Measurements from ENCODE around the gene ASB9. TPM values are rescaled to one million over a fixed set of nuclear protein-coding genes. Genes with fewer than 3 reads are reported as not detected.
"Not testable (repeated sequence)": the region's sequence is repeated elsewhere in the genome, so short reads cannot be mapped to it uniquely, and the experiment has no call there.

The ASB9 gene
- total and polyA plus RNA-seq, 10 donors, result 5.4 to 23.0 (median 15.2) TPM

- H3K27ac ChIP-seq, result peak overlapping the region in 2 of 8 donors; percentile 27 to 54
These were observed 41.2 kb upstream of the ASB9 start for GRCh38 chrX:15311119-15311518.

GRCh38 chrX:15310117-15310516 is 40.2 kb upstream of the ASB9 start:
- intact Hi-C loops (cut with DNase I; ENCODE audit: low total_unique reads), result no loop called here
- peaks cover 0 to 6% (median 0%) of the 10 kb centered on the region in 7 donors for H3K27me3 ChIP-seq (replicated peaks in 1 of 7)
- H3K36me3 ChIP-seq, result no peaks in the 10 kb centered on the region
- peak overlapping the region in 4 of 8 donors; percentile 21 to 54 (median 39) for H3K27ac ChIP-seq
- no peaks in the 10 kb centered on the region for H3K9me3 ChIP-seq
- 33 to 48% (median 46%) methylated on average over 3 of the region's 3 CpGs for WGBS, 5 donors
- H3K4me3 ChIP-seq, result no peak overlapping the region
- no peak for TF ChIP-seq POLR2A (IDR thresholded peaks at IDR 0.05)
- TF ChIP-seq POLR2AphosphoS5 (IDR thresholded peaks at IDR 0.05), result no peak
- TF ChIP-seq CTCF (IDR thresholded peaks at IDR 0.05 in 8 of 11, conservative IDR thresholded peaks at IDR 0.05 in 3 of 11), result no peak
- no peak for DNase-seq
- no peaks in the 10 kb centered on the region for H3K4me1 ChIP-seq

More at GRCh38 chrX:15311119-15311518, 41.2 kb upstream of the ASB9 start:
- no peak for DNase-seq
- Histone ChIP-seq H3K9me3 (no peaks in the 10 kb centered on the region), H3K27me3 (replicated peaks in 1 of 7) (peaks cover 0 to 6% (median 0%) of the 10 kb centered on the region in 7 donors), H3K36me3 (no peaks in the 10 kb centered on the region), H3K4me1 (no peaks in the 10 kb centered on the region), H3K4me3 (no peak overlapping the region)
- 68 to 89% (median 74%) methylated on average over 3 of the region's 3 CpGs for WGBS, 5 donors
- intact Hi-C loops (cut with DNase I; ENCODE audit: low total_unique reads), result no loop called here
- TF ChIP-seq CTCF (IDR thresholded peaks at IDR 0.05 in 8 of 11, conservative IDR thresholded peaks at IDR 0.05 in 3 of 11), result no peak
- no peak for TF ChIP-seq POLR2AphosphoS5 (IDR thresholded peaks at IDR 0.05)
- TF ChIP-seq POLR2A (IDR thresholded peaks at IDR 0.05), result no peak

- H3K27me3 ChIP-seq (replicated peaks in 1 of 7); DNase-seq; H3K9me3 ChIP-seq; H3K4me3 ChIP-seq; H3K36me3 ChIP-seq; H3K27ac ChIP-seq; intact Hi-C loops (cut with DNase I; ENCODE audit: low total_unique reads); H3K4me1 ChIP-seq: not testable (repeated sequence)
- WGBS, 5 donors, result 71 to 100% (median 88%) methylated on average over 3 of the region's 3 CpGs
These were observed 36.0 kb upstream of the ASB9 start for GRCh38 chrX:15305899-15306298.

GRCh38 chrX:15301924-15302323 is 32.0 kb upstream of the ASB9 start:
- WGBS, 5 donors, result 23 to 43% (median 37%) methylated on average over 2 to 4 of the region's 4 CpGs
- no peak overlapping the region for H3K4me3 ChIP-seq
- TF ChIP-seq CTCF (IDR thresholded peaks at IDR 0.05 in 8 of 11, conservative IDR thresholded peaks at IDR 0.05 in 3 of 11) (no peak), POLR2A (IDR thresholded peaks at IDR 0.05) (no peak), POLR2AphosphoS5 (IDR thresholded peaks at IDR 0.05) (no peak)
- H3K4me1 ChIP-seq, result peaks cover 0 to 3% (median 0%) of the 10 kb centered on the region in 6 donors
- no peaks in the 10 kb centered on the region for H3K9me3 ChIP-seq
- DNase-seq, result no peak
- H3K36me3 ChIP-seq, result no peaks in the 10 kb centered on the region
- no peaks in the 10 kb centered on the region for H3K27me3 ChIP-seq (replicated peaks in 1 of 7)
- no peak overlapping the region for H3K27ac ChIP-seq
- intact Hi-C loops (cut with DNase I; ENCODE audit: low total_unique reads), result no loop called here
